Kidney epithelial cell (primary cell): Measurements from ENCODE around the gene CNPY1. TPM values are rescaled to one million over a fixed set of nuclear protein-coding genes. Genes with fewer than 3 reads are reported as not detected.

Experiments used
- DNase-seq: peaks from one replicate; pipeline ENCODE4 v3.0.0-alpha.2; 2010; ENCODE audit warnings: low read depth
- H3K27me3 ChIP-seq: 2 replicates; pipeline ENCODE4 v1.6.0; 2011; ENCODE audit warnings: low read length; ENCODE audit not compliant: control insufficient read depth, insufficient read depth
- H3K36me3 ChIP-seq: 2 replicates; pipeline ENCODE4 v1.5.1; 2011; ENCODE audit warnings: low read length; ENCODE audit not compliant: control insufficient read depth, insufficient read depth
- H3K4me3 ChIP-seq: 2 replicates; pipeline ENCODE4 v1.5.1; 2011; ENCODE audit warnings: low read depth, mild to moderate bottlenecking, control low read depth, low read length
- total RNA-seq: library from RNA; depleted of rRNA; stranded (reverse); fragments of >200 nt; gene quantifications from 2 replicates; pipeline ENCODE4 v1.2.3, GENCODE V29; 2015
- TF ChIP-seq, protein P1 (sequence below): IDR thresholded peaks from 2 replicates; pipeline ENCODE4 v1.5.1; 2011; ENCODE audit warnings: mild to moderate bottlenecking, moderate library complexity, low read length, control low read depth, inconsistent platforms; ENCODE audit not compliant: insufficient read depth, poor library complexity, severe bottlenecking

The CNPY1 gene
- total RNA-seq, 1 donor from 2014 or later = not detected

DNA sequence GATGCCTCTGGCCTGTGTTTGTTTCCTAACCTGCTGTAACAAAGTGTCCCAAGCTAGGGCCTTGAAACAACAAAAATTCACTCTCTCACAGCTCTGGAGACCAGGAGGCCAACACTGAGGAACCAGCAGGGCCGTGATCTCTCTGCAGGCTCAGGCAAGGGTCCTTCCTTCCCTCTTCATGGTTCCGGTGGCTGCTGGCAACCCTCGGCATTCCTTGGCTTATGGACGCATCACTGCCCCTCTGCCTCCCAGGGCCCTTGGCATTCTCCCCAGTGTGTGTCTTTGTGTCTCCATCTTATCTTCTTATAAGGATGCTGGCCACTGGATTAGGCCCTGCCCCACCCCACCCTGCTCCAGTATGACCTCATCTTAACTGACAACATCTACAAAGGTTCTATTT is 17.0 kb downstream of the CNPY1 start:
- TF ChIP-seq, protein P1, sequence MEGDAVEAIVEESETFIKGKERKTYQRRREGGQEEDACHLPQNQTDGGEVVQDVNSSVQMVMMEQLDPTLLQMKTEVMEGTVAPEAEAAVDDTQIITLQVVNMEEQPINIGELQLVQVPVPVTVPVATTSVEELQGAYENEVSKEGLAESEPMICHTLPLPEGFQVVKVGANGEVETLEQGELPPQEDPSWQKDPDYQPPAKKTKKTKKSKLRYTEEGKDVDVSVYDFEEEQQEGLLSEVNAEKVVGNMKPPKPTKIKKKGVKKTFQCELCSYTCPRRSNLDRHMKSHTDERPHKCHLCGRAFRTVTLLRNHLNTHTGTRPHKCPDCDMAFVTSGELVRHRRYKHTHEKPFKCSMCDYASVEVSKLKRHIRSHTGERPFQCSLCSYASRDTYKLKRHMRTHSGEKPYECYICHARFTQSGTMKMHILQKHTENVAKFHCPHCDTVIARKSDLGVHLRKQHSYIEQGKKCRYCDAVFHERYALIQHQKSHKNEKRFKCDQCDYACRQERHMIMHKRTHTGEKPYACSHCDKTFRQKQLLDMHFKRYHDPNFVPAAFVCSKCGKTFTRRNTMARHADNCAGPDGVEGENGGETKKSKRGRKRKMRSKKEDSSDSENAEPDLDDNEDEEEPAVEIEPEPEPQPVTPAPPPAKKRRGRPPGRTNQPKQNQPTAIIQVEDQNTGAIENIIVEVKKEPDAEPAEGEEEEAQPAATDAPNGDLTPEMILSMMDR = no peak
- no peak overlapping the region for H3K4me3 ChIP-seq
- H3K27me3 ChIP-seq = peaks cover 34% of the 10 kb centered on the region
- DNase-seq = no peak
- no peaks in the 10 kb centered on the region for H3K36me3 ChIP-seq

DNA sequence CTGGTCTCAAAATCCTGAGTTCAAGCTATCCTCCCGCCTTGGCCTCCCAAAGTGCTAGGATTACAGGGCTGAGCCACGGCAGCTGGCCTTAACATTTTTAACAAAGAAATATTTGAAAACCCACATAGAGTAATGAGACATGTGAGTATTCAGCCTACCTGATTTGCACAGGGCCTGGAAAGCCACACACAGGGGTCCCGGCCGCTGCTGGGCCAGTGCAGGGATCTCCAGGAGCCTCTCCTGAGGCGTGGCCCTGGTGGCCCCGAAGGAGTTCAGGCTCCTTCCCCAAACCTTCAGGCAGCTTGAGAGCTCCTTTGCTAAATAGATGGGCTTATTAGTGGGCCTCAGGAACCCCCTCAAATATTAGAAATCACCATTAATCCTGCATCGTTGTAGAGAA is 18.7 kb downstream of the CNPY1 start:
- TF ChIP-seq, protein P1 = no peak
- Histone ChIP-seq H3K4me3 (no peak overlapping the region), H3K36me3 (no peaks in the 10 kb centered on the region), H3K27me3 (peaks cover 18% of the 10 kb centered on the region)
- no peak for DNase-seq

DNA sequence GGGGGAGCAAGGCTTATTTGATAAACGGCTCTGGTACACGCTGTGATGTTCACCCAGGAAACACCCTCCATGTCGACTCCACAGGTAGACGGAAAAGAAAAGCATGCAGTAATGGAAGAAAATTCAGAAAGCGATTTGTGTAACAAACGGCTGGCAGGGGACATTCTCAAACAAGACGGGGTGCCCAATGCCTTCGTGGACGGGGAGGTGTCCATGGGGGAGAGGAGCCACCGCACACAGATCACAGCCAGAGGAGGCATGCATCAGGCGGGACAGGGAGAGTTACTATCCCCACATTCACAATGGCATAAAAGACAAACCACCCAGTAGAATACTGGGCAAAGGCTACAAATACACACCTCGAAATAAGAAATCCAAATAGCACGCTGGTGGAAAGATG is 20.1 kb downstream of the CNPY1 start:
- Histone ChIP-seq H3K36me3 (no peaks in the 10 kb centered on the region), H3K27me3 (peaks cover 11% of the 10 kb centered on the region), H3K4me3 (no peak overlapping the region)
- TF ChIP-seq, protein P1 = no peak
- no peak for DNase-seq

DNA sequence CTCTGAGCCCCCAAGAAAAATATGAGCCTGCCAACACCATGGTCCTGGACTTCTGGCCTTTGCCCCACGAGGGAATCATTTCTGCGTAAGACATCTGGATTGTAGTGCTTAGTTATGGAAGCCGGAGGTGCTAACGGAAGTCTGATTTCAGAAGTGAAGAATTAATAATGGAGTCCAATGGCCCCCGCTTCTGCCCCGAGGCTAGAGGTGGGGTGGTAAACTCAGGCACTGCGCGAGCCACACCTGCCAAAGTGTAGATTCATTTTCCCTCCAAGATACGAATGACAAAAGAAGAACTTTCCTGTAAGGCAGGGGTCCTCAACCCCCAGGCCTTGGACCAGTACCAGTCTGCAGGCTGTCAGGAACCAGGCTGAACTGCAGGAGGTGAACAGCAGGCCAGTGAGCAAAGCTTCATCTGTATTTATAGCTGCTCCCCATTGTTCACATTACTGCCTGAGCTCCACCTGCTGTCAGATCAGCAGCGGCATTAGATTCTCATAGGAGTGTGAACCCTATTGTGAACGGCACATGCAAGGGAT is 22.3 kb downstream of the CNPY1 start:
- H3K4me3 ChIP-seq = no peak overlapping the region
- peaks cover 3% of the 10 kb centered on the region for H3K27me3 ChIP-seq
- TF ChIP-seq, protein P1 = no peak
- DNase-seq = no peak
- H3K36me3 ChIP-seq = no peaks in the 10 kb centered on the region

DNA sequence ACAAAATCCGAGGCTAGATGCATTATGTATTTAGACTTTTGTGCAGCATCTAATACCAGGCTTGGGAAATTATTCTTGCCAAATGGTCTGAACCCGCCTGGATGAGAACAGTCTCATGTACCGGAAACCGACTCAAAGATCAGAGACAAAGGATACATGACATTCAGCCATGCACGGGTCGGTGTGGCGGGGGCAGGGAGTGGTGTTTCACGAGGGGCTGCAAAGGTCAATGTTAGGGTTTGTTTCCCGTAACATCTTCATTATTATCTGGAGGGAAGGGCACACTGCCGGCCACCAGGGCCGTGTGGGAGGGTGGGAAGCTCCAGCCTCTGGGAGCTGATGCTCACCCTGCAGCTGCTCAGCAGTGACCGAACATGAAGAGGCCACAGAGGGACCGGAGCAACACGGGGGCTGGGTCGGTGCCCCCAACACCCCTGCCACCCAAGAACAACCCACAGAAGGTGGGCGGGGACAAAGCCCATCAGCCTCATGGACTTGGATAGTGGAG is 23.1 kb downstream of the CNPY1 start:
- no peaks in the 10 kb centered on the region for H3K36me3 ChIP-seq
- peaks cover 3% of the 10 kb centered on the region for H3K27me3 ChIP-seq
- TF ChIP-seq, protein P1 = no peak
- no peak overlapping the region for H3K4me3 ChIP-seq
- DNase-seq = no peak
